GM21529 (cell line): ENCODE data around the gene STAP1.
"Not testable (repeated sequence)": the region's sequence is repeated elsewhere in the genome, so short reads cannot be mapped to it uniquely, and the experiment has no call there.

ENCODE experiments used
- ATAC-seq: cut with Tn5 transposase; IDR thresholded peaks from one replicate; pipeline ENCODE4 v1.9.1; 2021; ENCODE audit not compliant: unreplicated experiment

Gene STAP1, protein sequence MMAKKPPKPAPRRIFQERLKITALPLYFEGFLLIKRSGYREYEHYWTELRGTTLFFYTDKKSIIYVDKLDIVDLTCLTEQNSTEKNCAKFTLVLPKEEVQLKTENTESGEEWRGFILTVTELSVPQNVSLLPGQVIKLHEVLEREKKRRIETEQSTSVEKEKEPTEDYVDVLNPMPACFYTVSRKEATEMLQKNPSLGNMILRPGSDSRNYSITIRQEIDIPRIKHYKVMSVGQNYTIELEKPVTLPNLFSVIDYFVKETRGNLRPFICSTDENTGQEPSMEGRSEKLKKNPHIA

GRCh38 chr4:67558493-67558892 is at the start of gene STAP1:
TSS of gene STAP1 (plus strand) at chr4:67558727. CDS start at chr4:67558810, 83 bp downstream.
- peak; percentile 67 for ATAC-seq

- ATAC-seq, result no peak
These were observed 46.0 kb upstream of the STAP1 start for GRCh38 chr4:67512501-67512900.

- ATAC-seq, result no peak
These were observed 38.4 kb upstream of the STAP1 start for GRCh38 chr4:67520141-67520540.

GRCh38 chr4:67521506-67521905 is 37.0 kb upstream of the STAP1 start:
- peak; percentile 56 for ATAC-seq

GRCh38 chr4:67522230-67522629 is 36.3 kb upstream of the STAP1 start:
- no peak for ATAC-seq

DNA sequence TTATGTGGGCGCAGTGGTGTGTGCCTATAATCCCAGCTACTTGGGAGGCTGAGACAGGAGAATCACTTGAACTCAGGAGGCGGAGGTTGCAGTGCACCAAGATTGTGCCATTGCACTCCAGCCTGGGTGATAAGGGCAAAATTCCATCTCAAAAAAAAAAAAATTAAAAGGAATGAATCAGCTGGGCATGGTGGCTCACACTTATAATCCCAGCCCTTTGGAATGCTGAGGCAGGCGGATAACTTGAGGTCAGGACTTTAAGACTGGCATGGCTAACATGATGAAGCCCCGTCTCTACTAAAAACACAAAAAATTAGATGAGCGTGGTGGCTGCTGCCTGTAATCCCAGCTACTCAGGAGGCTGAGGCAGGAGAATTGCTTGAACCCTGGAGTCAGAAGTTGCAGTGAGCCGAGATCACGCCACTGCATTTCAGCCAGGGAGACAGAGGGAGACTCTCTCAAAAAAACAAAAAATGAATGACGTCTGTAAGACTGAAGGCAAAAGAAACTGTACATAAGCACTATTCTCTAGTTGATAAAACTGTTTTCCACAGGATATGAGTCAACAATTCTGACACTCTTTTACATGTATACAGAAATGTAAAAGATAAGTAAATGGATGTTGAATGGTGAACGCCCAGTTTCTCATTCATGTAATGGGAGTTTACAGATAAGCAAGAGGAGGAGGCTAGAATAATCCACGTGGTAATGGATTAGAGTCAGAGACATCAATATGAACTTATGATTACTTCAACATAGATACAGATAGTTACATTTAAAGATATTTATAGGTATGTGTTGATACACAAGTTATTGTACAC is 35.5 kb upstream of the STAP1 start:
- ATAC-seq, result no peak

DNA sequence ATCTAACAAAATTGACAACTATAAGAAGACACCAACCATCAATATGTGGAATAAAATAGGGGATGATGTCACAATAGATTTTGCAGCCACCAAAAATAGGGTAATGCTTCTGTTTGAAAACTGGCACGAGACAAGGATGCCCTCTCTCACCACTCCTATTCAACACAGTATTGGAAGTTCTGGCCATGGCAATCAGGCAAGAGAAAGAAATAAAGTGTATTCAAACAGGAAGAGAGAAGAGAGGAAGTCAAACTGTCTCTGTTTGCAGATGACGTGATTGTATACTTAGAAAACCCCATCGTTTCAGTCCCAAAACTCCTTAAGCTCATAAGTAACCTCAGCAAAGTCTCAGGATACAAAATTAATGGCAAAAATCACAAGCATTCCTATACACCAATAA is 34.4 kb upstream of the STAP1 start:
- not testable (repeated sequence) for ATAC-seq

DNA sequence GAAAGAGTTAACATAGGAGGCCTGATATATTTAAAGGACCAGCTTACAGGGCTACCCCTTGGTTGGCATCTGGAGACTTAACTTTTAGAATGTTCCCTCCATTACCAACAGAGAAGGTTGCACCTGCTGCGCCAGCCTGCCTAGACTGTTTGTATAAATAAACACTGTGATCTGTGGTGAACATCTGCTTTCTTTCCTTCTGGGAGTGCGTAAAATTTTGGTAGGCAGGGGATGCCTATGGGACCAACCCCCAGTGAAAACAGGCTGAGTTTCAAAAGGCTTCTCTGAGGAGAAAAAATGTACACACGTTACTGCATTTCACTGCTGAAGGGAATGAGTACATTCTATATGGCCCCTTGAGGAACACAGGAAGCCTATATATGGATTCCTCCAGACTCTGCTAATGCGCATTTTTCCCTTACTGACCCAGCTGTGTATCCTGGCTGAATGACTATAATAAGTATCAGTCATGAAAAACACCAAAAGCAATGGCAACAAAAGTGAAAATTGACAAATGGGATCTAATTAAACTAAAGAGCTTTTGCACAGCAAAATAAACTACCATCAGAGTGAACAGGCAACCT is 27.1 kb upstream of the STAP1 start:
- no peak for ATAC-seq

GRCh38 chr4:67532397-67532796 is 26.1 kb upstream of the STAP1 start:
- ATAC-seq, result not testable (repeated sequence)

DNA sequence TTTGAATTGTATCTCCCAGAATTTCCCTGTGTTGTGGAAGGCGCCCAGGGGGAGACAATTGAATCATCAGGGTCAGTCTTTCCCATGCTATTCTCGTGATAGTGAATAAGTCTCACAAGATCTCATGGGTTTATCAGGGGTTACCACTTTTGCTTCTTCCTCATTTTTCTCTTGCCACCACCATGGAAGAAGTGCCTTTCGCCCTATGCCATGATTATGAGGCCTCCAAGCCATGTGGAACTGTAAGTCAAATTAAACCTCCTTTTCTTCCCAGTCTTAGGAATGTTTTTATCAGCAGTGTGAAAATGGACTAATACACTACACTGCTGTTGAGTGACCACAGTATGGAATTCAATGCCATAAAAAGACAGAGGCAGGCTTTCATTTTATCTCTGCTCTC is 25.4 kb upstream of the STAP1 start:
- ATAC-seq, result no peak

DNA sequence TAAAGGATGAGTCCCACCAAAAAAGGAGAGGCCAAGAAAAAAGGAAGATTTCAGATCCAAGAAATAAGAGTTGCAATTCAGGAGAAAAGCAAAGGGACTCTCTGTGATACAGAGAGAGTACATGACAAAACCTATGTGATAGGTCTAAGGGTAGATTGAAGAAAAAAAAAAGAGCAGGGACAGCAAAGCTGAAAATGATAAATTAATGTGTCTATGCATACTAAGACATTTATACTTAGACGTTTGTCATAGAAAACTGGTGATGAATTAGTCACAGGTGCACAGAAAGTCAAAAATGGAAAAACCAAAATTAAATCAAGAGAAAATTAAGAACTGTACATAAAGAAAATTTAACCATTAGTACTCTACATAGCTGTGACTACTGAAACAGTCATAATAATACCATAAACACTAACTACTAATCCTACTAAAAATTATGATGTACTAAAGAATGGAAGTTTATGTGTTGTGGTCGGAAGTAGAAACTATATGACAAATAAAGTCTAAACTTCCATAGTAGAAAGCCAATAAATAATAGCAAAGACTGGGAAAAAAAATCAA is 23.2 kb upstream of the STAP1 start:
- ATAC-seq, result no peak

GRCh38 chr4:67539830-67540229 is 18.7 kb upstream of the STAP1 start:
- ATAC-seq, result no peak

GRCh38 chr4:67542076-67542475 is 16.5 kb upstream of the STAP1 start:
- no peak for ATAC-seq

GRCh38 chr4:67545199-67546003 is 13.1 kb upstream of the STAP1 start, which contains the start of gene CENPC:
TSS of gene CENPC (minus strand) at chr4:67545503. CDS start at chr4:67545355, 148 bp downstream.
- peak; percentile 95 for ATAC-seq

DNA sequence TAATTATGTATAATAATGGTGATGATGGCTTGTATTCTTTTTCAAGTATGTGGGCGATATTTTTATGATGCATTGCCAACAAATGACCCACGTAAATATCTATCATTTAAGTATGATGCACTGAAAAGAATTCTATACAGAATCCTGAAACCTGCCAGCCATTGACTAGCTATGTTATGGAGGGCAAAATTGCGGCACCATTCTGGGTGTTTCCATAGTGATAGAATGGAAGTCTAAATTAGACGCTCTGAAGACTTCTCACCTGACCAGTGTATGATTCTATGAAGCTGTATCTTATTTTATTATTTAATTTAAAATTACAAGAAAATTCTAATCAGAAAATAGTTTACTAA is 12.5 kb upstream of the STAP1 start:
- no peak for ATAC-seq

- no peak for ATAC-seq
These were observed 11.6 kb upstream of the STAP1 start for GRCh38 chr4:67546971-67547370.

DNA sequence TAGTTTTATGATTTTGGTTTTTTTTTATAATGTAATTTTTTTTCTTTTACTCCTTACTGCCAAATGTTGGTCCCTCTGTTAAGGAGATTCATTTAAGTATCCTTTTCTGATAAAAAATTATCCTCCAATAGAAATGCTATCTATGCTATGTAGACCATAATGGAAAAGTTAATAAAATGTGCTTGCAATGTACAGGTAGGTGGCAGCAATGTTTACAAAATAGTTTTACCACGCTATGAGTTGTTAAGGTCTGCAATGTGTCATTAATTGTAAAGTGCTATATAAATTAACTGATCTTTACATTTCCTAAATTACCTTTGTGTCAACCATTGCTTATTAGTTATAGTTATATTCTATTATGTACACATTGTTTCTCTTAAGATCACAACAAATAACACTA is 9.4 kb upstream of the STAP1 start:
- peak; percentile 29 for ATAC-seq

DNA sequence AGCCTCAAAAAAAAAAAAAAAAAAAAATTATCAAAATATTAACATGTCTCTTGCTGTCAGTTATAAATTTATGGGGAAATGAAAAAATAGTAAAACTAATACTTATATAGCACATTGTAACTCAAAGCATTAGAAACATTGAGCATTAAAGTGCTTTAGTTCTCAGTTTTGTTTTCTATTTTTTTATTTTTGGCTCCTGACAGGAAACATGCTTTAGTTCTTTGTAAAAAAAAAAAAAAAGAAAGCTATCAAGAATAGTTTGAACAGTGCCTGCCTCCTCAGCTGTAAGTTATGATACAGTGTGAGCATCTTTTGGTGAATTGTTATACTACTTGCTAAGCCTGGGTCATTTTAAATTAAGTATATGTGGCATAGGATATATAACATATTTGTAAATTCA is 8.1 kb upstream of the STAP1 start:
- ATAC-seq, result peak; percentile 39

GRCh38 chr4:67550857-67551256 is 7.7 kb upstream of the STAP1 start:
- peak; percentile 40 for ATAC-seq

GRCh38 chr4:67552146-67552792 is 6.3 kb upstream of the STAP1 start:
- ATAC-seq, result not testable (repeated sequence)
